CD4-positive, alpha-beta T cell (primary cell): ENCODE measurements around the gene RELCH. TPM values are rescaled to one million over a fixed set of nuclear protein-coding genes. Genes with fewer than 3 reads are reported as not detected.

ENCODE experiments used
- ATAC-seq: fragments of 200-7000 bp; cut with Tn5 transposase; one replicate; pipeline ENCODE4 v1.10.0; 2022; ENCODE audit warnings: mild to moderate bottlenecking; ENCODE audit not compliant: poor library complexity
- CTCF ChIA-PET: fragments of 350-600 bp; sonication (Branson Sonifier 250); formaldehyde crosslinking; loops from one replicate; lab custom pipeline; 2021; ENCODE audit warnings: antibody characterized with exemption, inconsistent platforms; lab: Charles Lee
- POLR2A ChIA-PET: fragments of 350-600 bp; sonication (Branson Sonifier 250); formaldehyde crosslinking; loops from one replicate; lab custom pipeline; 2021; ENCODE audit warnings: antibody characterized with exemption, inconsistent platforms; lab: Charles Lee
- DNase-seq, 14 experiments: peaks; one replicate each; pipeline ENCODE4 v3.0.0-alpha.2; 2013 to 2020; ENCODE audit warnings: mixed read lengths in 2 of 14
- H3K27ac ChIP-seq, 2 donors: one replicate each; pipeline versions ENCODE4 v1.5.1 to v1.7.0; 2013; ENCODE audit warnings: low read length in 2 of 2, low read depth in 1 of 2, mild to moderate bottlenecking in 1 of 2
- H3K27me3 ChIP-seq, 2 experiments: 1 replicate in 1 of 2; 2 replicates in 1 of 2; pipeline versions ENCODE4 v1.6.1 to v1.7.0; 2013; ENCODE audit warnings: low read length in 2 of 2, control low read depth in 1 of 2, mild to moderate bottlenecking in 1 of 2, moderate library complexity in 1 of 2; ENCODE audit not compliant: insufficient read depth in 2 of 2, control insufficient read depth in 1 of 2
- H3K36me3 ChIP-seq: one replicate; pipeline ENCODE4 v1.6.1; 2013; ENCODE audit warnings: low read length, control low read depth; ENCODE audit not compliant: insufficient read depth
- H3K4me1 ChIP-seq: one replicate; pipeline ENCODE4 v1.6.1; 2013; ENCODE audit warnings: low read length, control low read depth; ENCODE audit not compliant: insufficient read depth
- H3K4me3 ChIP-seq: one replicate; pipeline ENCODE4 v1.5.1; 2013; ENCODE audit warnings: mild to moderate bottlenecking, low read length, moderate library complexity
- H3K9me3 ChIP-seq, 2 experiments: 1 replicate in 1 of 2; 2 replicates in 1 of 2; pipeline versions ENCODE4 v1.6.1 to v1.7.0; 2013; ENCODE audit warnings: low read length in 2 of 2, mild to moderate bottlenecking in 2 of 2, control low read depth in 1 of 2, moderate library complexity in 1 of 2; ENCODE audit not compliant: control insufficient read depth in 1 of 2, insufficient read depth in 1 of 2
- H3K27ac Mint-ChIP-seq: one replicate; pipeline ENCODE4 v1.8.0; 2020; ENCODE audit warnings: mixed read lengths
- H3K27me3 Mint-ChIP-seq: one replicate; pipeline ENCODE4 v1.8.0; 2021; ENCODE audit warnings: mixed read lengths
- H3K36me3 Mint-ChIP-seq: one replicate; pipeline ENCODE4 v1.8.0; 2021; ENCODE audit warnings: low read depth, mixed read lengths
- H3K4me1 Mint-ChIP-seq: one replicate; pipeline ENCODE4 v1.8.0; 2021; ENCODE audit warnings: low read depth, mixed read lengths
- H3K4me3 Mint-ChIP-seq: one replicate; pipeline ENCODE4 v1.8.0; 2020; ENCODE audit warnings: mild to moderate bottlenecking, mixed read lengths
- H3K9me3 Mint-ChIP-seq: one replicate; pipeline ENCODE4 v1.8.0; 2020; ENCODE audit warnings: mixed read lengths
- intact Hi-C, 2 experiments: fragments of 100-400 bp; cut with DNase I in 1 of 2; cut with micrococcal nuclease in 1 of 2; formaldehyde crosslinking; loops; one replicate each; pipeline versions ENCODE4 v1.15.1 to v1.9.0; 2023 to 2025; cut with DNase I, micrococcal nuclease
- total RNA-seq, 174 experiments: library from RNA in 2 of 174; stranded (reverse) in 2 of 174; gene quantifications; one replicate each; pipeline ENCODE4 v1.2.3 and lab custom pipeline; 2021 to 2026
- TF ChIP-seq, protein P1 (sequence below): fragments of 200-600 bp; IDR thresholded peaks from one replicate; pipeline ENCODE4 v1.8.0; 2022; ENCODE audit warnings: antibody characterized with exemption, mild to moderate bottlenecking

RELCH gene
- total RNA-seq, 2 experiments from 2014 or later: 39.6 to 44.3 TPM

DNA sequence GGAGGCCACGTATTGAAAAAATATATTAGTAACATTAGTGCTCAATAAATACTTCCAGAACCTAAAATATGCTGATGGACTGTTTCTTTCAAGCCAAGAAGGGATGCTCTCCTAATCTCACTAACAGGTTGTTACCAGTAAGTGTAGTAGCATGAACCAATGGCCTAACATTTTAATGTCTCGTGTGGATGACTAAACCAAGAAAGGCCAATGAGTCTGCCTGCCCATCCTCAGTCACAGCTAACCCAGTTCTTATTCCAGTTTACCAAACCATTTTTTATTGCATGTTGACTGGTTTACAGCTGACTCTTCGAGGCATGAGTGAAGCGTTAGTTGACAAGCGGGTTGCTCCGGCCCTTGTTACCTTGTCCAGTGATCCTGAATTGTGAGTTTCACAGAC lies 93.0 kb downstream of the RELCH start:
- no peaks in the 10 kb centered on the region for H3K27me3 ChIP-seq
- CTCF ChIA-PET: no interaction called here
- Mint-ChIP-seq H3K4me1 (no peaks in the 10 kb centered on the region), H3K36me3 (peaks cover 73% of the 10 kb centered on the region), H3K27me3 (no peaks in the 10 kb centered on the region), H3K27ac (no peak overlapping the region), H3K9me3 (no peaks in the 10 kb centered on the region), H3K4me3 (no peak overlapping the region)
- no peaks in the 10 kb centered on the region for H3K9me3 ChIP-seq
- no peak overlapping the region for H3K4me3 ChIP-seq
- no peaks in the 10 kb centered on the region for H3K4me1 ChIP-seq
- no peak overlapping the region for H3K27ac ChIP-seq
- intact Hi-C loops: no loop called here
- ATAC-seq: no peak
- POLR2A ChIA-PET: no interaction called here
- TF ChIP-seq, protein P1, sequence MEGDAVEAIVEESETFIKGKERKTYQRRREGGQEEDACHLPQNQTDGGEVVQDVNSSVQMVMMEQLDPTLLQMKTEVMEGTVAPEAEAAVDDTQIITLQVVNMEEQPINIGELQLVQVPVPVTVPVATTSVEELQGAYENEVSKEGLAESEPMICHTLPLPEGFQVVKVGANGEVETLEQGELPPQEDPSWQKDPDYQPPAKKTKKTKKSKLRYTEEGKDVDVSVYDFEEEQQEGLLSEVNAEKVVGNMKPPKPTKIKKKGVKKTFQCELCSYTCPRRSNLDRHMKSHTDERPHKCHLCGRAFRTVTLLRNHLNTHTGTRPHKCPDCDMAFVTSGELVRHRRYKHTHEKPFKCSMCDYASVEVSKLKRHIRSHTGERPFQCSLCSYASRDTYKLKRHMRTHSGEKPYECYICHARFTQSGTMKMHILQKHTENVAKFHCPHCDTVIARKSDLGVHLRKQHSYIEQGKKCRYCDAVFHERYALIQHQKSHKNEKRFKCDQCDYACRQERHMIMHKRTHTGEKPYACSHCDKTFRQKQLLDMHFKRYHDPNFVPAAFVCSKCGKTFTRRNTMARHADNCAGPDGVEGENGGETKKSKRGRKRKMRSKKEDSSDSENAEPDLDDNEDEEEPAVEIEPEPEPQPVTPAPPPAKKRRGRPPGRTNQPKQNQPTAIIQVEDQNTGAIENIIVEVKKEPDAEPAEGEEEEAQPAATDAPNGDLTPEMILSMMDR: no peak
- DNase-seq: no peak
- peaks cover 57% of the 10 kb centered on the region for H3K36me3 ChIP-seq

DNA sequence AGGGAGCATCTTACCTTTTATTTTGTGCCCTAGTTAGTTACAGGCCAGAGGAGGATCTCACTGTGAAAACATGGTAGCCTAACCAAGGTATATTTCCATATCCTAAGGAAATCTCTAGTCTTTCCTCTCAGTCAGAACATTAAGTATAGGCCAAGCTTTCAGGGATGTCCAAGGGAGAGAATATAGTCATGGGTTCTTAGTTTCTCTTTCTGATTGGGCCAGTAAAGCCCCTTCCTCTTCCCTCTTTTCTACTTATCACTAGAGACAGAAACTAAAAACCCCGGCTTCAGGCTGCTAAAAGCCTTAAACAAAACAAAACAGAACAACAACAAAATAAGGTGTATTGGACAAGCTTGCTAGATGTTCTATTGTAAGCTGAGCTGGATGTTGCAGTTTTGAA lies 93.7 kb downstream of the RELCH start:
- CTCF ChIA-PET: no interaction called here
- no peak overlapping the region for H3K27ac Mint-ChIP-seq
- intact Hi-C loops: no loop called here
- Histone ChIP-seq H3K4me1 (no peaks in the 10 kb centered on the region), H3K4me3 (no peak overlapping the region), H3K27me3 (no peaks in the 10 kb centered on the region), H3K36me3 (peaks cover 62% of the 10 kb centered on the region), H3K27ac (no peak overlapping the region), H3K9me3 (no peaks in the 10 kb centered on the region)
- no peaks in the 10 kb centered on the region for H3K4me1 Mint-ChIP-seq
- POLR2A ChIA-PET: no interaction called here
- ATAC-seq (no peak), DNase-seq (no peak)
- H3K27me3 Mint-ChIP-seq: no peaks in the 10 kb centered on the region
- TF ChIP-seq, protein P1: no peak
- H3K9me3 Mint-ChIP-seq: no peaks in the 10 kb centered on the region
- no peak overlapping the region for H3K4me3 Mint-ChIP-seq
- peaks cover 74% of the 10 kb centered on the region for H3K36me3 Mint-ChIP-seq

DNA sequence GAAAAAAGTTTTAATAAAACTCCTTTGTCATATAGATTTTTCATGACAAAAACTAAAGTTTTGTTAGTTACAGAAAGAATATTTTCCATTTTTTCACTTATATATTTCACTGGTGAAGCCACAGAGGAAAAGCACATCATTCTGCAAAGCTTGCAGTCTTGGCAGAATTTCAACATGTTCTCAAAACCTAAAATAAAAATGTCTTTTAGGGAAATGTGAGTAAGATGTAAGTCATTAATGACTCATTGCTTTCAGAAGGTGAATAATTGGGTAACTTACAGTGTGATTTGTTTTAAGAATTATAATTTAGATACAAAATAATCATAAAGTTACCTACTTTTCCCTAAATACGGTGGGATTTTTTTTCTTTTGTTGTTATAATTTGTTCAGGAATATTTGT lies 94.6 kb downstream of the RELCH start:
- DNase-seq: peak in 2 of 14 experiments; percentile 15 to 18
- Mint-ChIP-seq H3K36me3 (peaks cover 76% of the 10 kb centered on the region), H3K27me3 (no peaks in the 10 kb centered on the region), H3K4me1 (no peaks in the 10 kb centered on the region), H3K9me3 (no peaks in the 10 kb centered on the region), H3K4me3 (no peak overlapping the region), H3K27ac (no peak overlapping the region)
- no peak for ATAC-seq
- CTCF ChIA-PET: no interaction called here
- H3K27me3 ChIP-seq: no peaks in the 10 kb centered on the region
- POLR2A ChIA-PET: no interaction called here
- H3K4me3 ChIP-seq: no peak overlapping the region
- no peaks in the 10 kb centered on the region for H3K9me3 ChIP-seq
- intact Hi-C loops: no loop called here
- peaks cover 71% of the 10 kb centered on the region for H3K36me3 ChIP-seq
- H3K27ac ChIP-seq: no peak overlapping the region
- TF ChIP-seq, protein P1: no peak
- H3K4me1 ChIP-seq: no peaks in the 10 kb centered on the region
